Measurements from ENCODE around the gene DPYD. TPM values are rescaled to one million over a fixed set of nuclear protein-coding genes. Genes with fewer than 3 reads are reported as not detected.

DPYD gene
- total RNA-seq, 1 donor = 81.9 TPM

DNA sequence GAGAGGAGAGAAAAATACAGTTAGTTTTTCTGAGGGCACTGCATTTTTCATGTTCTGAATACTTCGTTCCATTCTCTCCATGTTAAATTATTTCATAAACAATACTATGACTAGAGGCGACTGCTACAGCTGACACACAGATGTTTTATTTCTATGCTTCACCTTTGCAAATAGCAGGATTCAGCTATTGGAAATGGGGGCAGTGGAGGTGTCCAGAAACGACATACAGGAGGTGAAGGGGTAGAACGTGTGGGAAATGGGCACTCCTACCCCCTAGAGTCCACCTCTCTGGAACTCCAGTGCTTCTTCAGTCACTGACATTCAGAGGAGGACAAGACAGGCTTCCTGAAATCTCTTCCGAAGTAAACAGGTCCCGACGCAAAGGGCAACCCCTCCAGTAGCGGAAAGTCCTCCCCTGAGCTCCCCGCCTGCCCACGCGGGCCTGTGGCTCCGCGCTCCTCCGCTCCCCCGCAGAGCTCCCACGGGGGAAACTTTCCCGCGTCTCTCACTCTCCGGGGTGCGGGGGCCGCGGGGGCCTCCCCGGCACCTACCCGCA, 480 bp downstream of the DPYD start:
- DNase-seq (ENCODE audit: low read depth) = peak; percentile 38
- H3K4me3 ChIP-seq (ENCODE audit: low read depth, low read length) = peak overlapping the region; percentile 97
- TF ChIP-seq CTCF (IDR thresholded peaks at IDR 0.05; ENCODE audit: insufficient read depth, low read length) = no peak

GRCh38 chr1:97919585-97920261, 1.1 kb downstream of the DPYD start:
- DNase-seq (ENCODE audit: low read depth) = peak; percentile 64
- TF ChIP-seq CTCF (IDR thresholded peaks at IDR 0.05; ENCODE audit: insufficient read depth, low read length) = no peak
- H3K4me3 ChIP-seq (ENCODE audit: low read depth, low read length) = peak overlapping the region; percentile 97

GRCh38 chr1:97918961-97919360, 1.9 kb downstream of the DPYD start:
- DNase-seq (ENCODE audit: low read depth) = no peak
- no peak for TF ChIP-seq CTCF (IDR thresholded peaks at IDR 0.05; ENCODE audit: insufficient read depth, low read length)
- H3K4me3 ChIP-seq (ENCODE audit: low read depth, low read length) = peak overlapping the region; percentile 97

GRCh38 chr1:97913506-97914139, 7.2 kb downstream of the DPYD start:
- no peak for TF ChIP-seq CTCF (IDR thresholded peaks at IDR 0.05; ENCODE audit: insufficient read depth, low read length)
- DNase-seq (ENCODE audit: low read depth) = no peak
- H3K4me3 ChIP-seq (ENCODE audit: low read depth, low read length) = no peak overlapping the region

DNA sequence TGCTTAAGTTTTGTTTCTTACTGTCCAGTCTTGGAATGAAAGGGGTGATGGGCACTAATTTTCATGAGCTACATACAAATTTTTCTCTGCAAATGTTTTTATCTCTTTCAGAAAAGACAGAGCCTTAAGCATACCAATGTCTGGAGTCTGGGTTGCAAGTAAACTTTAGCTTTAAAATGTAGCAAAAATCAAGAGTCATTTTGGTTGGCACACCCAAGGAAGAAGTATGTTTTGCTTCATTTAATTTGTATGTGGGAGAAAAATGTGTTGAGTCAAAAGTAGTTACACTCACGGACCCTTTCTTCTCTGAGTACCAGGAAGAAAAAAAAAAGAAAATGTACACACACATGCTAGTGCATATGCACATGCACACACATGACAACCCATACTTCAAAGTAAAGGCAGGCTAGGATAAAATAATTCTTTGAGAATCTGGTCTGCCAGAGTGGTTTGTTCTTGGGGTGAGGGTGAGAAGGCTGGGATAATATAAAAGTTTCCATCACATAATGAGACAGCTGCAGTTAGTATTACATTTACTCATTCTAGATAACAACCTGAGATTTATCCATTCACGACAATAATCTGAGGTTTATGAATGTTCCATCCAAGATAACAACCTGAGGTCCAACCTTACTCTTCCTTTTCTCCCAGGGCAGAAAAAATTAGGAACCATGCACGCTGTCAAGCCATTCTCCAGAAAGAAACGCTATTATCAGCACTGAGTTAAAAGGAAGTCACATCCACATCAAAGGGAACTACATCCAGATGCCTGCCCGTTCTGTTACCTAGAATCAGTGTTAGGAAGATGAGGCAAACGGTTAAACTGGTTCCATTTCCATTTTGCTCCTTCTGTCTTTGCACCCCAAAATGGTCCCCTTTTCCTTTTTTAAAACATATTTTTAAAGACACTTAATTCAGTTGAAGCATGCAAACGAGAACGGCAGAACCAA, 9.3 kb downstream of the DPYD start:
- DNase-seq (ENCODE audit: low read depth) = peak; percentile 39
- H3K4me3 ChIP-seq (ENCODE audit: low read depth, low read length) = no peak overlapping the region
- no peak for TF ChIP-seq CTCF (IDR thresholded peaks at IDR 0.05; ENCODE audit: insufficient read depth, low read length)

DNA sequence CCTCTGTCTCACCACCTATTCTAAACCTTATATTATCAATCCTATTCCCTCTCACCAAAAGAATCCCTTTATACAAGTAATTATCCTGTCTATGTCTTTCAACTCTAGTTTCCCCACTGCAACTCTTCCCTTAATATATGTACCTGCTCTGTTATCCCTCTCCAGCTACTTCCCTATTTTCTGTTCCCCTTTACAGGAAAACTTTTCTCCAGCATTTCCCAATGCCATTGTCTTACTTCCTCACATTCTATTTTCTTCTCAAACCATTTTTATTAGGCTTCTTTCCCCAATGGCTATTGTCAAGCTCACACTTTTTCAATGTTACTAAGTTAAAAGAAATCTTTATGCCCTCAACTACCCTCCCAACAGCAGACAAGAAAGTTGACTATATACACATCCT, 11.6 kb downstream of the DPYD start:
- DNase-seq (ENCODE audit: low read depth) = no peak
- TF ChIP-seq CTCF (IDR thresholded peaks at IDR 0.05; ENCODE audit: insufficient read depth, low read length) = no peak
- H3K4me3 ChIP-seq (ENCODE audit: low read depth, low read length) = no peak overlapping the region
